Endothelial cell of umbilical vein (primary cell): Measurements from ENCODE around the gene CMIP. TPM values are rescaled to one million over a fixed set of nuclear protein-coding genes. Genes with fewer than 3 reads are reported as not detected.

Source experiments
- BruUV-seq: library from RNA; stranded (reverse); fragments of 400-500 nt; replicated peaks from 2 replicates; lab custom pipeline; 2021; lab: Mats Ljungman, UMichigan
- CTCF ChIA-PET: fragments of 300-600, 350-600 bp; sonication (Branson Sonifier 250); formaldehyde crosslinking; loops from one replicate; lab custom pipeline; 2021; ENCODE audit warnings: antibody characterized with exemption, inconsistent platforms; lab: Charles Lee
- POLR2A ChIA-PET: fragments of 300-600, 350-600 bp; sonication (Branson Sonifier 250); formaldehyde crosslinking; loops from one replicate; lab custom pipeline; 2021; ENCODE audit warnings: antibody characterized with exemption, inconsistent platforms; lab: Charles Lee
- DNase-seq: peaks from one replicate; pipeline ENCODE4 v3.0.0-alpha.2; 2011; ENCODE audit warnings: low read depth, low spot score
- FAIRE-seq: peaks from 2 replicates; lab custom pipeline; 2011; peaks lifted over from hg19 to GRCh38; lab: Jason Lieb, UNC
- H2AFZ ChIP-seq: 2 replicates; pipeline ENCODE4 v1.6.0; 2012; ENCODE audit warnings: low read depth, low read length, control low read depth, inconsistent platforms
- H3K27ac ChIP-seq: 2 replicates; pipeline ENCODE4 v1.5.1; 2011; ENCODE audit warnings: low read depth, mild to moderate bottlenecking, control low read depth, low read length, moderate library complexity; ENCODE audit not compliant: insufficient read depth
- H3K27me3 ChIP-seq, 2 experiments: 2 replicates each; pipeline versions ENCODE4 v1.6.0 to v1.6.1; 2011; ENCODE audit warnings: low read length in 2 of 2, mixed read lengths in 1 of 2; ENCODE audit not compliant: control insufficient read depth in 2 of 2, insufficient read depth in 2 of 2
- H3K36me3 ChIP-seq, 2 experiments: 2 replicates in 1 of 2; 3 replicates in 1 of 2; pipeline ENCODE4 v1.5.1; 2011; ENCODE audit warnings: low read length in 2 of 2, mild to moderate bottlenecking in 1 of 2, moderate library complexity in 1 of 2; ENCODE audit not compliant: control insufficient read depth in 2 of 2, insufficient read depth in 2 of 2; ENCODE audit errors: extremely low read depth in 1 of 2
- H3K4me1 ChIP-seq: 3 replicates; pipeline ENCODE4 v1.5.1; 2011; ENCODE audit warnings: mild to moderate bottlenecking, low read length; ENCODE audit not compliant: control insufficient read depth, insufficient read depth; ENCODE audit errors: extremely low read depth
- H3K4me2 ChIP-seq: 2 replicates; pipeline ENCODE4 v1.6.1; 2011; ENCODE audit warnings: low read length, control low read depth, mixed read lengths; ENCODE audit not compliant: insufficient read depth
- H3K4me3 ChIP-seq, 3 experiments: fragments of 200-600 bp in 1 of 3; sonication (generic), shearing (Covaris generic) in 1 of 3; replicated peaks in 1 of 3; 2 replicates each; pipeline ENCODE4 v1.5.1; 2011 to 2016; ENCODE audit warnings: control low read depth in 3 of 3, low read length in 3 of 3, mild to moderate bottlenecking in 2 of 3, inconsistent platforms in 1 of 3, low read depth in 1 of 3, moderate library complexity in 1 of 3; ENCODE audit not compliant: insufficient read depth in 1 of 3
- H3K79me2 ChIP-seq: 2 replicates; pipeline ENCODE4 v1.6.0; 2012; ENCODE audit warnings: low read length, inconsistent platforms; ENCODE audit not compliant: control insufficient read depth, insufficient read depth
- H3K9ac ChIP-seq: replicated peaks from 2 replicates; pipeline ENCODE3; 2011; ENCODE audit warnings: low read length, control low read depth; ENCODE audit not compliant: insufficient read depth; ENCODE audit errors: extremely low read depth
- H3K9me1 ChIP-seq: replicated peaks from 3 replicates; pipeline ENCODE4 v1.6.0; 2011; ENCODE audit warnings: mild to moderate bottlenecking, low read length; ENCODE audit not compliant: control insufficient read depth, insufficient read depth; ENCODE audit errors: extremely low read depth
- H3K9me3 ChIP-seq: replicated peaks from 2 replicates; pipeline ENCODE4 v1.5.1; 2012; ENCODE audit warnings: low read length, inconsistent platforms; ENCODE audit not compliant: control insufficient read depth, insufficient read depth
- H4K20me1 ChIP-seq: replicated peaks from 2 replicates; pipeline ENCODE3; 2011; ENCODE audit warnings: mild to moderate bottlenecking, low read length; ENCODE audit not compliant: control insufficient read depth, insufficient read depth; ENCODE audit errors: extremely low read depth
- CTCF ChIP-seq, 2 donors: IDR thresholded peaks; 1 replicate in 1 of 2; 2 replicates in 1 of 2; pipeline ENCODE4 v1.5.1; 2011; ENCODE audit warnings: low read length in 2 of 2, mild to moderate bottlenecking in 2 of 2, moderate library complexity in 2 of 2, control low read depth in 1 of 2, inconsistent platforms in 1 of 2, low read depth in 1 of 2; ENCODE audit not compliant: insufficient read depth in 1 of 2; ENCODE audit errors: extremely low read depth in 1 of 2
- EZH2 ChIP-seq: IDR thresholded peaks from 2 replicates; pipeline ENCODE4 v1.6.1; 2012; ENCODE audit warnings: borderline replicate concordance, low read depth, mild to moderate bottlenecking, moderate library complexity, low read length, inconsistent platforms; ENCODE audit not compliant: severe bottlenecking
- FOS ChIP-seq: IDR thresholded peaks from 2 replicates; pipeline ENCODE4 v1.6.1; 2011; ENCODE audit warnings: mild to moderate bottlenecking, low read length, moderate library complexity, borderline replicate concordance; ENCODE audit not compliant: insufficient read depth
- GATA2 ChIP-seq: IDR thresholded peaks from 2 replicates; pipeline ENCODE4 v1.7.0; 2011; ENCODE audit warnings: low read depth, mild to moderate bottlenecking, moderate library complexity, mixed read lengths, low read length; ENCODE audit not compliant: insufficient read length, insufficient read depth
- JUN ChIP-seq: IDR thresholded peaks from 2 replicates; pipeline ENCODE4 v1.6.1; 2011; ENCODE audit warnings: borderline replicate concordance, low read depth; ENCODE audit not compliant: insufficient read length, insufficient read depth
- MAX ChIP-seq: IDR thresholded peaks from 2 replicates; pipeline ENCODE4 v1.6.1; 2011; ENCODE audit not compliant: insufficient read depth, insufficient read length
- MYC ChIP-seq: IDR thresholded peaks from one replicate; pipeline ENCODE4 v1.6.1; 2011; ENCODE audit warnings: mild to moderate bottlenecking, low read depth, low read length
- POLR2A ChIP-seq: IDR thresholded peaks from 2 replicates; pipeline ENCODE4 v1.6.1; 2012; ENCODE audit warnings: low read depth, mild to moderate bottlenecking, control low read depth, low read length
- POLR2AphosphoS5 ChIP-seq: IDR thresholded peaks from 2 replicates; pipeline ENCODE4 v1.6.1; 2012; ENCODE audit warnings: low read depth, mild to moderate bottlenecking, control low read depth, low read length, moderate library complexity; ENCODE audit not compliant: insufficient read depth
- dilution Hi-C: fragments of 300-500 bp; cut with MboI; formaldehyde crosslinking; loops from one replicate; pipeline ENCODE4 v1.15.0; 2019; ENCODE audit warnings: low sequenced_read_pairs; ENCODE audit not compliant: extremely low pct_ligation_motif_present
- intact Hi-C: fragments of 100-400 bp; cut with micrococcal nuclease; formaldehyde crosslinking; loops from one replicate; pipeline ENCODE4 v1.10.0; 2022
- polyA plus RNA-seq, 4 experiments: library from polyadenylated mRNA; depleted of rRNA in 3 of 4; stranded (reverse) in 3 of 4; unstranded in 1 of 4; fragments of >200 nt; gene quantifications; 2 replicates each; pipeline versions ENCODE4 v1.2.1 to v1.2.3, GENCODE V29; 2011 to 2012; ENCODE audit warnings: missing spikeins in 1 of 4
- total RNA-seq: library from RNA; stranded (reverse); gene quantifications from 2 replicates; pipeline ENCODE4 v1.2.3, GENCODE V29; 2021

CMIP gene
- total and polyA plus RNA-seq, 2 donors (not counting 3 experiments of a cell fraction or from before 2014, with no cell fraction given): 29.0 to 101 TPM

GRCh38 chr16:81687131-81687456 lies 242.5 kb downstream of the CMIP start:
- TF ChIP-seq MYC (no peak), EZH2 (no peak), POLR2AphosphoS5 (no peak), JUN (no peak), MAX (no peak), FOS (no peak), POLR2A (no peak), GATA2 (no peak), CTCF (IDR thresholded peaks at IDR 0.05; ENCODE audit: extremely low read depth in 1 of 2, insufficient read depth in 1 of 2, low read depth in 1 of 2, low read length in 2 of 2) (no peak)
- Histone ChIP-seq H3K9me3 (no peaks in the 10 kb centered on the region), H3K4me1 (peaks cover 31% of the 10 kb centered on the region), H4K20me1 (no peaks in the 10 kb centered on the region), H3K27ac (peak overlapping the region; percentile 95), H3K4me2 (no peak overlapping the region), H3K9me1 (no peaks in the 10 kb centered on the region), H3K36me3 (peaks cover 4 to 6% of the 10 kb centered on the region in 2 experiments), H3K4me3 (no peak overlapping the region), H3K9ac (peak overlapping the region; percentile 78), H3K27me3 (no peaks in the 10 kb centered on the region), H2AFZ (no peak overlapping the region), H3K79me2 (peaks cover 3% of the 10 kb centered on the region)
- intact Hi-C loops (loop anchor here (2.0 kb wide), 3 partner anchors 24 to 194 kb away; no protein-coding TSS in a partner anchor), dilution Hi-C loops (no loop called here)
- ChIA-PET POLR2A (no interaction called here), CTCF (interaction anchor here (1.3 to 2.1 kb wide), 4 partner anchors 8 to 283 kb away, joined by 5 to 19 read pairs (median 9); no protein-coding TSS in a partner anchor)
- BruUV-seq: no TSS peak
- no peak for DNase-seq
- no peak for FAIRE-seq
